ENCODE data around the gene PPIL1.
"Not testable (repeated sequence)": the region's sequence is repeated elsewhere in the genome, so short reads cannot be mapped to it uniquely, and the experiment has no call there.

PPIL1 gene

DNA sequence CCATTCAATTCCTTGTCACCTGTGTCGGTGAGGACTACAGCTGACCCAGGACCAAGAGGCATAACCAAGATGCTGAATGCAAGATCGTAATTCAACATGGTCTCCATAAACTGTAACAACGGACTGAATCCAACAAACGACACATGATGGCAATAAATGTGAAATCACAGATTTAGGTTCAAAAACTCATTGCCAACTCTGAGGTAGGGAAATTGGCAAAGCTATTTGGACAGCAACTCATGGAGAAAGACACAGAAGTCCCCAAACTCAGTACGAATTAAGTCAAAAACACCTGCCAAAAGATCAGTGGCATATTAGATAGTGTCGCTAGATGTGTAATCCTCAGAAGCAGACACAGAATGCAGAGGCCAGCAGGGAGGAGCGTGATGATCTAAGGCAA lies 60.4 kb downstream of the PPIL1 start:
- DNase-seq, result no peak

DNA sequence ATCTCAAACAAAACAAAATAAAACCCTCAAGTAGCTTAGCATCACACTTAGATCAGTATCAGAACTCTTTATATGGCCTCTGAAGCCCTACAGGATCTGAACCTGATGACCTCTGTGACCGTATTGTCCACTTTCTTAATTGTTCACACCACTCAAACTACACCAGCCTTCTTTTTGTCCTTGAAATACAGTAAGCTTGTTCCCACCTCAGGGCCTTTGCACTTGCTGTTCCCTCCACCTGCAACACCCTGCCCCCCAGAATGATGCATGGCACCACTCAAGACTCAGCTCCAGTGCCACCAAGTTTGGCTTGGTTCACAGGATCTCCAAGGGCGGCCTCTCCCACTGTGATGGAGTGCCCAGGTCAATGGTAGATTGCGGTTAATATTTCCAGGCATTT lies 61.1 kb downstream of the PPIL1 start:
- DNase-seq, result no peak

DNA sequence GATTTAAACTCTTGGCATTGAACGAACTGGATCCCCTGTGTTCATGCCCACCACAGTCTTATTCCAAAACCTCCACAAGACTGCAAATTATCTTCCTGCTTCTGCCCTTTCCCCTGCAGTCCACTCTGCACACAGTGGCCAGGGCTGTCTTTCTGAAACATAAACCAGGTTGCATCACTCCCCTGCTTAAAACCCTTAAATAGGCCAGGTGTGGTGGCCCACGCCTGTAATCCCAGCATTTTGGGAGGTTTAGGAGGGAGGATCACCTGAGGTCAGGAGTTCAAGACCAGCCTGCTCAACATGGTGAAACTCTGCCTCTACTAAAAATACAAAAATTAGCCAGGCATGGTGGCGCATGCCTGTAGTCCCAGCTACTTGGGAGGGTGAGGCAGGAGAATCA lies 61.6 kb downstream of the PPIL1 start:
- DNase-seq, result not testable (repeated sequence)

DNA sequence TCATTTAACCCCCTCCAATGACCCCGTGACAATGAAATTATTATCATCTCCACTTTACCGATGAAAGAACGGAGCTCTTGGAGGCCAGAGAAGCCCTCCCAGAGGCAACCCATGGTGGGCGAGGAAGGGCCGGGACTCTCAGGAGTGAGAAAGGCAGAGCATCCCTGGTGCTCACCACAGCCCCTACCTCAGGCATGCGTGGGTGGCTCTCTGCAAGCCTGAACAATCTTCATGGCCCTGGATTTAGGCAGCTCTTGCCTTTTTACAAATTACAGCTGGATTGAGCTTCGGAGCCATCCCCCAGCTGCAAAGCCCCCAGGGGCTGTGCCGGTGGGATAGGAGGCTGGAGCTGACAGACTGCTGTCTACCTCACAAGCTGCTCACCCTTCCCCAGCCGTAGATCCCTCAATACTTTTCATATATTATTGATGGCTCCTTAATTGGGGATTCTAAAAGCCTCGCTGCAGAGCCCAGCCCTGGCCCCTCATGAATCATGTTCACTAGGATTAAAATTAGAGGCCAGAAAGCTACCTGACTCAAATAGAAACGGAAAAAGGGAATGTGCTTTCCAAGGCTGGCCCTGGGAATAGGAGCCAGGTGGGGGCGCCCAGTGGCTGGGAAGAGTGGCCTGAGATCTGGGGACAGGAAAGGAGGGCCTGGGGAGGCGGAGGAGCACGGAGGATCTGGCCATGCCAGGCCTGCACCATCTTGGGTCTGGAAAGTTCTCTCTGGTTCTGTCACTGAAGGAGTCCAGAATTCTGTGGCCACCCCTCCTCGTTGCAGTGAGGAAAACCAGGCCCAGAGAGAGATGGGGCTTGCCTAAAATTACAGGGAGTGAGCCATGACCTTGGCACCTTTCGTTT lies 64.4 kb downstream of the PPIL1 start:
- no peak for DNase-seq

DNA sequence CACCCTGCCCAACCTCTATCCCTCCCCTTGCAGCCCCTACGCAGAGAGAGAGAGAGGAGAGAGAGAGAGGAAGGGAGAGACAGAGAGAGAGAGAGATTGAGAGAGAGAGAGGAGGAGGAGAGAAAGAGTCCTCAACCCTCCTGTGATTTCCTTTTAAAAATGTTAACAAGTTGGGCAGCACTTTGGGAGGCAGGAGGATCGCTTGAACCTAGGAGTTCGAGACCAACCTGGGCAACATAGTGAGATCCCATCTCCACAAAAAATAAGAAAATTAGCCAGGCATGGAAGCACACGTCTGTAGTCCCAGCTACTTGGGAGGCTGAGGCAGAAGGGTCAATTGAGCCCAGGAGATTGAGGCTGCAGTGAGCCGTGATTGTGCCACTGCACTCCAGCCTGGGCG lies 65.4 kb downstream of the PPIL1 start:
- DNase-seq, result no peak

DNA sequence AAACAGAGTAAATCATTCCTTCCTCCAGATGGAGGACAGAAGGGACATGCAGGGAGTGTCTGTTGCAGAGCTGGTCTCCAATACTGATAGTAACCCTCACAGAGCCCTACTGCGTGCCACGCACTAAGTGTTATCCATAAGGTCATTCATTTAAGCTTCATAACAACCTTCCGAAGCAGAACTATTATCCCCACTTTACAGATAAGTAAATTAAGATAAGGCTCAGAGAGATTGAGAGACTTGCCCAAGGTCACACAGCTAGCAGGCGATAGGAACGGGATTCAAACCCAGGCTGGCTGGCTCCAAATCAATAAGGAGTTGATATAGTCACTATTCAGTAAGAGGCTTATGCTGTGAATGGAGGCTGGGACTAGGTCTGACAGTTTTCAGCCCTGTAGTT lies 66.0 kb downstream of the PPIL1 start:
- no peak for DNase-seq

DNA sequence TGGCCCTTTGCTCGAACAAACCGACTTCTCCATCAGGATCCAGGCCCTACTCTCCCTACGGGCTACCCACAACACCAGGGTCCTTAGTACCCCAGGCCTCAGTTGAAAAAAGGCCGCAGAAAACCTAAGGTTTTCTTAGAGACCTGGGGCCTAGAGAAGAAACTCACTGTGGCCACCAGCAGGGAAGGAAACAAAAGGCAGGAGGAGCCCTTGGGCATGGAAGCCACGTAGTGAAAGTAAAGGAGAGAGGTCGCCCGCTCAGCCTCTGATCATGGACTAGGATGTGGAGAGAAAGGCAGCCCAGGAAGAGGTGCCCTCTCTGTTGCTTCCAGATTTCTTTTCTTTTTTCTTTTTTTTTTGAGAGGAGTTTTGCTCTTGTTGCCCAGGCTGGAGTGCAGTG lies 66.9 kb downstream of the PPIL1 start:
- DNase-seq, result no peak

DNA sequence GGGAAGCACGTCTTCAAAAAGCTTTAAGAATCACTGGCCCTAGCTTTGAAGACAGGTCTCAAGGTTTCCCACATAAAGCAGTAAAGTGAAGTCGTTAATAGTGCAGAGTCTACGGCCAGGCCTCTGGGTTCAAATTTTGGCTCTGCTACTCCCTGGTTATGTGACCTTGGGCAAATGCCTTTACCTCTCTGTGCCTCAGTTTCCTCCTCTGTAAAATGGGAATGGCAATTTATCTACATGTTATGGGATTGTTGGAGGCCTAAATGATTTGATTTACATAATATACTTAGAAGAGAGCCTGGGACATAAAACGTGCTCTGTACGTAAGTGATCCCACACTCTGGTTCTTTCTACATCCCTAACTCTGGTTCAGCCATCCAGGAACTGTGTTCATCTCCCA lies 67.5 kb downstream of the PPIL1 start:
- DNase-seq, result no peak

DNA sequence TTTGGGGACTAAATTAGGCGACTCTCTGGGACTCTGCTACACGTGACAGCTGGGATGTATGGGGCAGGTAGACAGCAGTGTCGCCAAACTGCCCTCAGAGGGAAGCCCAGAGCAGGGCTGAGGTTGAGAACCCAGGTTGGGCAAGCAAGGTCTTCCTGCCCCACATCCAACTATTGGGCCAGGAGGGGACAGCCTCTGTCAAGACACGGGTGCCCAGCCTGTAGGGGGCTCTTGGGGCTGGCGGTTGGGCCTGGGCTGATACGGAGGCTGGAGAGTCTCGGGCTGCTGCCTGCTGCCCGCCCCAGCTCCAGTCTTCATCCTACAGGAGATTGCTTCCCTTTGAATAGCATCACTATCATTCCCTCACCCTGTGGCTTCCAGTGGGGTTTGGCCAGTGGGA lies 68.7 kb downstream of the PPIL1 start:
- DNase-seq, result no peak

DNA sequence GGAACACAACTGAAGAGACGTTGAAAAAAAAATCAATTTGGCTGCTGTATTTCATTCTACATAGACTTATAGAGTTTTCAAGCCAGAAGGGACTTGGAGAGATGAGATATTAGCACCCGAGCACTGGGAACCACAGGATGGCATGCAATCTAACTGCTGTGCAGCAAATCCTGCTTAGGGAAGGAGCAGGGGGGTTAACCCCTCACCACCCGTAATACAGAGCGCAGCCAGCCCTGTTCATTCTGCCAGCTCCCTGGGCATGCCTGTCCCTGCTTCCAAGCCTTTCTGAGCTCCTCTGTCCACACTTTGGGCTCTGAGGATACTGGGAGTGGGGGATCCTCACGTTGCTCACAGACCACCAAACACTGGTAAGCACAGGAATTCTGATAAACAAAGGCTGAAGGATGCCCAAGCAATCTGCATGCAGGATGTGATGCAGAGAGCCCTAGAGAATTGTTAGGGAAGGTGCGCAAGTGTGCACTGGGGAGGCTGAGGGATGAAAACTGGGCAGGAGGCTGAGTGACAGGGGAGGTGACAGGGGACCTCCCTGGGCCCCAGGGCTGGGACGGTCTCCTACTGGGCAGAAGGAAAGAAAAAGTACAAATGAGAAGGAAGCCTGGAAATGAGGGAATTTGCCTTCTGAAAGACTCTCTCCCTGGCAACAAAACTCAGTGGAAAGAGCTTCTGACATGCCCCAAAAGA lies 69.4 kb downstream of the PPIL1 start:
- no peak for DNase-seq
